ENCODE results near the gene ANKRD26. TPM values are rescaled to one million over a fixed set of nuclear protein-coding genes. Genes with fewer than 3 reads are reported as not detected.
A peak's percentile ranks its signal among the peaks of the same experiment; 100 is the strongest.

ANKRD26 gene
- total and polyA plus RNA-seq, 7 donors = 4.0 to 12.7 (median 8.1) TPM

DNA sequence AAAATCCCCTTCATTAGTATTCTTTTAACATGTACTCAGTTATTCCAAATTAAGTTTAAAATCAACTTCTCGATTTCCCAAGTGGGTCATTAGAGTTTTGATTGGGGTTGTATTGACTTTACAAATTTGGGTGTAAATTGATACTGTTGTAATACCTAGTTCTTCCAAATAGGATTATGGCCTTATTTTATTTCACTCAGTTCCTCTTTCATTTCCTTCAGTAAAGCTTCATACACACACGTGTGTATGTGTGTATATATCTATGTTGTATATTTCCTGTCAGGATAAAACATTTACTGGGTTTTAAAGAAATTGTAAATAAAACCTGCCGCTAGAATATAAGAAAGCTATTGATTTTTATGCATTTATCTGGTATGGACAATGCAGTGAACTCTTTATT, 38.0 kb upstream of the ANKRD26 start:
- no peaks in the 10 kb centered on the region for H3K4me1 ChIP-seq
- no peak overlapping the region for H3K4me3 ChIP-seq
- ATAC-seq = no peak
- no peak overlapping the region for H3K27ac ChIP-seq
- WGBS, 3 donors = 78 to 84% (median 83%) methylated on average over 3 of the region's 3 CpGs
- intact Hi-C loops (cut with DNase I) = loop anchor here in 1 of 2 donors (10.0 kb wide), 1 partner anchor 77 kb away; no protein-coding TSS in a partner anchor
- no peaks in the 10 kb centered on the region for H3K9me3 ChIP-seq
- DNase-seq = no peak
- no peaks in the 10 kb centered on the region for H3K27me3 ChIP-seq (ENCODE audit: insufficient read depth in 3 of 3, low read length in 2 of 3)
- H3K36me3 ChIP-seq (ENCODE audit: insufficient read depth in 1 of 2, low read depth in 1 of 2) = peaks cover 5 to 95% of the 10 kb centered on the region in 2 donors
- TF ChIP-seq, protein P1, sequence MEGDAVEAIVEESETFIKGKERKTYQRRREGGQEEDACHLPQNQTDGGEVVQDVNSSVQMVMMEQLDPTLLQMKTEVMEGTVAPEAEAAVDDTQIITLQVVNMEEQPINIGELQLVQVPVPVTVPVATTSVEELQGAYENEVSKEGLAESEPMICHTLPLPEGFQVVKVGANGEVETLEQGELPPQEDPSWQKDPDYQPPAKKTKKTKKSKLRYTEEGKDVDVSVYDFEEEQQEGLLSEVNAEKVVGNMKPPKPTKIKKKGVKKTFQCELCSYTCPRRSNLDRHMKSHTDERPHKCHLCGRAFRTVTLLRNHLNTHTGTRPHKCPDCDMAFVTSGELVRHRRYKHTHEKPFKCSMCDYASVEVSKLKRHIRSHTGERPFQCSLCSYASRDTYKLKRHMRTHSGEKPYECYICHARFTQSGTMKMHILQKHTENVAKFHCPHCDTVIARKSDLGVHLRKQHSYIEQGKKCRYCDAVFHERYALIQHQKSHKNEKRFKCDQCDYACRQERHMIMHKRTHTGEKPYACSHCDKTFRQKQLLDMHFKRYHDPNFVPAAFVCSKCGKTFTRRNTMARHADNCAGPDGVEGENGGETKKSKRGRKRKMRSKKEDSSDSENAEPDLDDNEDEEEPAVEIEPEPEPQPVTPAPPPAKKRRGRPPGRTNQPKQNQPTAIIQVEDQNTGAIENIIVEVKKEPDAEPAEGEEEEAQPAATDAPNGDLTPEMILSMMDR (IDR thresholded peaks at IDR 0.05) = no peak

DNA sequence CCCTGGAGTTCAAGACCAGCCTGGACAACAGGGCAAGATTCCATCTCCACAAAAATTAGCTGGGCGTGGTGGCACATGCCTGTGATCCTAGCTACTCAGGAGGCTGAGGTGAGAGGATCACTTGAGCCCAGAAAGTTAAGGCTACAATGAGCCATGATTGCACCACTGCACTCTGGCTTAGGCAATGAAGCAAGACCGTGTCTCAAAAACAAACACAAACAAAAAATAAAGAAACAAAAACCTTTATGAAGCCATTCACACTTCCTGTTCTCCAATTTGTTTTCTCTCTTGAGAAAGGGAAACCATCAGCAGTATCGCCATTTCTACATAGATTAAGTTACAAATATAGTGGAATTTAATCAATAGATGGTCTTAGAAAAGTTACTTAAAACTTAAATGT, 34.1 kb upstream of the ANKRD26 start:
- Histone ChIP-seq H3K4me3 (no peak overlapping the region), H3K27ac (no peak overlapping the region), H3K9me3 (no peaks in the 10 kb centered on the region), H3K4me1 (no peaks in the 10 kb centered on the region), H3K36me3 (ENCODE audit: insufficient read depth in 1 of 2, low read depth in 1 of 2) (peaks cover 3 to 99% of the 10 kb centered on the region in 2 donors), H3K27me3 (ENCODE audit: insufficient read depth in 3 of 3, low read length in 2 of 3) (no peaks in the 10 kb centered on the region)
- intact Hi-C loops (cut with DNase I) = loop anchor here in 1 of 2 donors (10.0 kb wide), 1 partner anchor 80 kb away; no protein-coding TSS in a partner anchor
- DNase-seq (no peak), ATAC-seq (no peak)
- TF ChIP-seq, protein P1 (IDR thresholded peaks at IDR 0.05) = no peak
- WGBS, 3 donors = 88 to 97% (median 91%) methylated on average over 3 of the region's 3 CpGs

DNA sequence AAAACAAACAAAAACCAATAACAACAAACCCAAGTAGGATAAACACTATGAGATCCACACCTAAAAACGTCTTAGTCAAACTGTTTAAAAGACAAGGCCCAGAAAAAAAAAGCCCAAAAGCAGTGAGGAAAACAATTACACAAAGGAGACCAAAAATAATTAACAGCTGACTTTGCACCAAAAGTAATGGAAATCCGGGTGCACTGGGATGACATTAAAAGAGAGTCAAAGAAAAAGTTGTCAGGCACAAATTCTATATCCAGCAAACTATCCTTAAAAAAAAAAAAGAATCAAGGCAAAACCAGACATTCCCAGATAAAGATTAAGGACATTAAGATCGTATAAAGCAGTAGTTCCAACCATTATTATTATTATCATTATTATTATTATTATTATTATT, 7.9 kb upstream of the ANKRD26 start:
- H3K27me3 ChIP-seq (ENCODE audit: insufficient read depth in 3 of 3, low read length in 2 of 3) = no peaks in the 10 kb centered on the region
- ATAC-seq = no peak
- H3K4me1 ChIP-seq = no peaks in the 10 kb centered on the region
- H3K27ac ChIP-seq = no peak overlapping the region
- no peak for DNase-seq
- H3K4me3 ChIP-seq = no peak overlapping the region
- intact Hi-C loops (cut with DNase I) = no loop called here
- TF ChIP-seq, protein P1 (IDR thresholded peaks at IDR 0.05) = no peak
- peaks cover 8 to 69% of the 10 kb centered on the region in 2 donors for H3K36me3 ChIP-seq (ENCODE audit: insufficient read depth in 1 of 2, low read depth in 1 of 2)
- 96 to 99% (median 97%) methylated on average over 3 of the region's 3 CpGs for WGBS, 3 donors
- H3K9me3 ChIP-seq = no peaks in the 10 kb centered on the region

DNA sequence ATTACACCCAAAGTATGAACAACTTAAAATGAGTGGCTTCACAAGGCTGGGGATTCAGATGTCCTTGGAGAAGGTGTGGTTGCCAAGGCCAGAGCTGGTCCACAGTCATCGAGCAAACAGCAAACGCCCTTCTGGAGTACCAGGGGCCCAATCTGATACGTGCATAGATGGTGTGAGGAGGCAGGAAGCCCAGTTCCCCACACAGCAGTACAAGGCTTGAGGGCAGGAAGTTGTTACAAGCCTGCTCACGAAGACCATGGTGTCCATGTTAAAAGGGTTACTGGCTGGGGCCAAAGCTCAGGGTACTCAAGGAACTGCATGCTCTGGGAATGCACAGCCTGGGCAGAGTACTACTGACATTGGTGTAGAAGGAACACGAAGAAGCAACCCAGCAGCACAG, 4.6 kb upstream of the ANKRD26 start:
- DNase-seq (no peak), ATAC-seq (no peak)
- TF ChIP-seq, protein P1 (IDR thresholded peaks at IDR 0.05) = no peak
- Histone ChIP-seq H3K9me3 (no peaks in the 10 kb centered on the region), H3K27ac (no peak overlapping the region), H3K4me1 (no peaks in the 10 kb centered on the region), H3K4me3 (no peak overlapping the region), H3K36me3 (ENCODE audit: insufficient read depth in 1 of 2, low read depth in 1 of 2) (peaks cover 3 to 40% of the 10 kb centered on the region in 2 donors), H3K27me3 (ENCODE audit: insufficient read depth in 3 of 3, low read length in 2 of 3) (no peaks in the 10 kb centered on the region)
- intact Hi-C loops (cut with DNase I) = loop anchor here in 1 of 2 donors (5.0 kb wide), 1 partner anchor 42 kb away; no protein-coding TSS in a partner anchor
- WGBS, 3 donors = 90 to 92% (median 91%) methylated on average over 5 of the region's 5 CpGs

DNA sequence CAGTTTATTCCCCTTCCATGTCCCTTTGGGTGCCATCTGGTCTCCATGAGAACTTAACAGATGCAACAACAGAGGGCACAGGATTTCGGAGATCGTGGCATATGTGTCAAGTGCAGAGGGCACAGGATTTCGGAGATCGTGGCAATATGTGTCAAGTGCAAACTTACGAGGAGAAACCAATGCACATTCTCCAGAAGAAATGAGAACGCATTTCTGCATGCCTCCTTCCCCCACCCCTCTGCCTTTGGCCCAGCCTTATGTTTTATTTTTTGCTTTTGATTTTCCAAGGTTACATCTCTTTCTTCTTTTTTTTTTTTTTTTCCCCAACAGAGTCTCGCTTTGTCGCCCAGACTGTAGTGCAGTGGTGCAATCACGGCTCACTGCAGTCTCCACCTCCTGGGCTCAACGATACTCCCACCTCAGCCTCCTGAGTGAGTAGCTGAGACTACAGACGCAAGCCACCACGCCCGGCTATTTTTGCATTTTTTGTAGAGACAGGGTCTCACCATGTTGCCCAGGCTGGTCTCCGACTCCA, 586 bp upstream of the ANKRD26 start:
- TF ChIP-seq, protein P1 (IDR thresholded peaks at IDR 0.05) = no peak
- ATAC-seq = peak in 2 of 4 donors; percentile 22 to 29
- no peak for DNase-seq
- intact Hi-C loops (cut with DNase I) = loop anchor here in 1 of 2 donors (5.0 kb wide), 1 partner anchor 46 kb away; no protein-coding TSS in a partner anchor
- Histone ChIP-seq H3K27ac (peak overlapping the region; percentile 94), H3K27me3 (ENCODE audit: insufficient read depth in 3 of 3, low read length in 2 of 3) (no peaks in the 10 kb centered on the region), H3K36me3 (ENCODE audit: insufficient read depth in 1 of 2, low read depth in 1 of 2) (peaks cover 0 to 22% of the 10 kb centered on the region in 2 donors), H3K9me3 (no peaks in the 10 kb centered on the region), H3K4me1 (peaks cover 8% of the 10 kb centered on the region), H3K4me3 (peak overlapping the region; percentile 99)
- WGBS, 3 donors = 40 to 45% (median 43%) methylated on average over 14 of the region's 14 CpGs

Data from psoas muscle (tissue), 8 donors.